Myocyte (in vitro differentiated cells): Measurements from ENCODE around the gene KLK2. TPM values are rescaled to one million over a fixed set of nuclear protein-coding genes. Genes with fewer than 3 reads are reported as not detected.
A peak's percentile ranks its signal among the peaks of the same experiment; 100 is the strongest.

ENCODE experiments used
- DNase-seq: peaks from one replicate; pipeline ENCODE4 v3.0.0-alpha.2; 2012; ENCODE audit warnings: low read depth
- total RNA-seq: library from RNA; depleted of rRNA; stranded (reverse); fragments of >200 nt; gene quantifications from 2 replicates; pipeline ENCODE4 v1.2.3, GENCODE V29; 2014

The KLK2 gene
- total RNA-seq, 1 donor from 2014 or later, result not detected

GRCh38 chr19:50921426-50922316 is 48.4 kb downstream of the KLK2 start:
- peak; percentile 18 for DNase-seq

GRCh38 chr19:50922317-50922853 is 49.1 kb downstream of the KLK2 start:
- peak; percentile 79 for DNase-seq

- no peak for DNase-seq
Observed at GRCh38 chr19:50924586-50924985, 51.3 kb downstream of the KLK2 start.

GRCh38 chr19:50925734-50926133 is 52.5 kb downstream of the KLK2 start:
- DNase-seq, result no peak

GRCh38 chr19:50926144-50926543 is 52.9 kb downstream of the KLK2 start:
- DNase-seq, result no peak

- no peak for DNase-seq
Observed at GRCh38 chr19:50928831-50929230, 55.6 kb downstream of the KLK2 start.

Other genes with a start within 250 kb of the KLK2 start
- gene SYT3, start 233.6 kb upstream of the KLK2 start, total RNA-seq, result not detected in 2 replicates
- not detected in 2 replicates for gene C19orf81, start 224.0 kb upstream of the KLK2 start, total RNA-seq
- 32.3 and 38.1 TPM in 2 replicates for gene SHANK1, start 153.6 kb upstream of the KLK2 start, total RNA-seq
- gene CLEC11A, start 150.1 kb upstream of the KLK2 start, total RNA-seq, result 35.5 and 39.1 TPM in 2 replicates
- gene GPR32, start 103.0 kb upstream of the KLK2 start, total RNA-seq, result not detected in 2 replicates
- gene ACP4, start 83.0 kb upstream of the KLK2 start, total RNA-seq, result not detected in 2 replicates
- gene KLK1, start 49.7 kb upstream of the KLK2 start, total RNA-seq, result not detected in 2 replicates
- gene KLK15, start 39.9 kb upstream of the KLK2 start, total RNA-seq, result not detected in 2 replicates
- not detected in 2 replicates for gene KLK3, start 18.5 kb upstream of the KLK2 start, total RNA-seq
- not detected in 2 replicates for gene KLK4, start 38.0 kb downstream of the KLK2 start, total RNA-seq
- gene KLK5, start 79.6 kb downstream of the KLK2 start, total RNA-seq, result not detected in 2 replicates
- gene KLK6, start 96.2 kb downstream of the KLK2 start, total RNA-seq, result not detected in 2 replicates
- not detected in 2 replicates for gene KLK7, start 110.5 kb downstream of the KLK2 start, total RNA-seq
- gene KLK8, start 128.2 kb downstream of the KLK2 start, total RNA-seq, result not detected in 2 replicates
- gene KLK10, start 146.3 kb downstream of the KLK2 start, total RNA-seq, result not detected in 2 replicates
- not detected in 2 replicates for gene KLK11, start 153.2 kb downstream of the KLK2 start, total RNA-seq
- gene KLK12, start 161.6 kb downstream of the KLK2 start, total RNA-seq, result not detected in 2 replicates
- gene KLK13, start 191.7 kb downstream of the KLK2 start, total RNA-seq, result not detected in 2 replicates
- gene KLK14, start 209.4 kb downstream of the KLK2 start, total RNA-seq, result not detected in 2 replicates
- gene CTU1, start 235.0 kb downstream of the KLK2 start, total RNA-seq, result 16.2 and 17.8 TPM in 2 replicates